IPS-NIHi11 (cell line): Measurements from ENCODE around the gene PIGK.
"Not testable (repeated sequence)": the region's sequence is repeated elsewhere in the genome, so short reads cannot be mapped to it uniquely, and the experiment has no call there.

Experiments used
- DNase-seq: peaks from one replicate; pipeline ENCODE4 v3.0.0; 2012; ENCODE audit warnings: mixed read lengths, low spot score

Gene PIGK

DNA sequence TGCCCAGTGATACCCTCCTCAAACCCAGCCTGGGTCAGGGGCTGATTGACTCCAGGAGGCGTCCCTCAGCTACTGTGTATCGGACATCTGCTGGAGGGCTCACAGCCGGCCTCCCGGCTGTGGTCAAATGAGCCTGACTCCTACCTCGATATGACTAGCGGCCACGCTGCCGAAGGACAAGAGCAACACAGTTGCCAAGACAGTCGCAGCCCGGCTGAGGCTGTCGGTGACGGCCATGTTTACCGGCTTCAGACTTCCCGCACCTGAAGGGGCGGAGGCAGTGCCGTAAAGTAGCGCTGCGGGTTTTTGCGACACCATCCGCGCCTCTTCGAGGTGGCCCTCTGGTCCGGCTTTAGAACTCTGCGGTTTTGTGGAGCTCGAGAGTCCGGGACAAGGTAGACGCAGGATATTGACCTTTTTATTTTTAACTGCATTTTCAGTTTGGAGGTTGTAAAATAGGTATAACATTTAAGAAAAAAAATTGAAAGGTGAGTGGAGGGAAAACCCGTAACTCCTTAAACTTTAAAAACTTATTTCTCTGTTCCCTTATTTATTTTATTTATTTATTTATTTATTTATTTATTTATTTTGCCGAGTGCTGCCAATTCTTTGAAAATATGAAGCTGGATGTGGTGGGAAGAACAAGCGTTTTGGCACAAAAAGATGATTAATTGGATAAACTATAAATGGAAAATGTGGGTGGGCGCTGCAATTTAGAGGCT lies at the start of gene PIGK:
TSS of gene PIGK (minus strand) at position 265 of the 722 bp plus-strand sequence. CDS start at position 237, 28 bp downstream.
- peak; percentile 85 for DNase-seq

DNA sequence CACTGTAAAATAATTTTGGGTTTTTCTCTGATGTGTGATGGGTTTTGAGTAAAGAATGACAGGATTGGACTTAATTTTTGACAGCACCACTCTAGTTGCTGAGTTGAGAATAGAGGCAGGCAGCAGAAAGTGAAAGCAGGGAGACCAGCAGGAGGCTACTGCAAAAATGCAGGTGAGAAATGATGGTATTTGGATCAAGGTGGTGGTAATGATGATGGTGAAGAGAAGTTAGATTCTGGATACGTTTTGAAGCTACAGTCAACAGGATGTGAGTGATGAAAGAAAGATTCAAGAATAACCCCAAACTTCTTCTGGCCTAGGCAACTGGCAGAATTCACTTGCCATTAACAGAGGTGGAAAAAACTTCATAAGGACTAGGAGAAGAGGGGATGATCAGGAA lies 47.8 kb upstream of the PIGK start:
- no peak for DNase-seq

DNA sequence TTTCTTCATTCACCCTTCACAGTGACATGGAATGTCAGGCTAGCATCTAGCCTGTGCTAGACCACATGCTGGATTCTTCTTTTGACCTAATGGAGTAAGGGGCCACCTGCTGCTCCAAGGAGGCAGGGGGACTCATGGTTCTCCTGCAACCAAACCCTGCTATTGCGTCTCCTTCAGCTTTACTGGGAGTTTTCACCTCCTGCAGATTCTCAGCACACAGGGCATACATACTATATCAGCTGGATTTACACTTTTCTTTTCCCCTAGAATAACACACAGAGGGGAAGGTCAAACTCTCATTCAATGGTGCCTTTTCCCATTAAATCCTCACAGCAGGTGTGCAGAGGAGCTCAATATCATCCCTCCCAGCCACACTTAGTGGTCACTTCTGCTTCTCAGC lies 46.0 kb upstream of the PIGK start:
- no peak for DNase-seq

DNA sequence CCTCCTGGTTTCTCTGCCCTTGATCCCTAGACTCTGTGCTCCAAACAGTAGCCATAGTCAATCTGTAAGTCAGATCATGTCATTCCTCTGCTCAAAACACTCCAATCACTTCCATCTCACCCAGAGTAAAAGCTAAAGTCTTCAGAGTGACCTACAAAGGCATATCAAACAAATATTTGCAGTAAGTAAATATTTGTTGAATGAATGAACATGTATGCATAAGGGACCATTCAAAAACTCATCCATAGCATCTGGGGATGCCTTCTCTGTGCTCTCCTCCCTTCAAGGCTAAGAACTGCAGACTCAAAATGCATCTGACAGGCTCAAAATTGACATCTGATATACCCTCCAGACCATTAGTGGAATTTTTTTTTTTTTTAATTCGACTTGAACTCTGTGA lies 44.5 kb upstream of the PIGK start:
- no peak for DNase-seq

DNA sequence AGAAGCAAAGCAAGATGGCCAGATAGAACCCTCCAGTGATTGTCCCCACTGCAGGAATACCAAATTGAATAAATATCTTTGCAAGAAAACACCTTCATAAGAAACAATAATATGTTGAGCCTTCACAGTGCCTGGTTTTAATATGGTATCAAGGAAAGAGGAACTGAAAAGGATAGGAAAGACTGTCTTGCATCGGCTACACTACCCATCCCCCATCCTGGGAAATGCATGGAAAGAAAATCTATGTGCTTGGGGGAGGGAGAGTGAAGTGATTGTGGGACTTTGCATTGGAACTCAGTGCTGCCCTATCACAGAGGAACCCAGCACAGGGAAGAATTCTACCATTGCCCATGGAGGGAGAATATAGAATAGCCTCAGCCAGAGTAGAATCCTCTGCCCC lies 34.0 kb upstream of the PIGK start:
- DNase-seq = no peak

DNA sequence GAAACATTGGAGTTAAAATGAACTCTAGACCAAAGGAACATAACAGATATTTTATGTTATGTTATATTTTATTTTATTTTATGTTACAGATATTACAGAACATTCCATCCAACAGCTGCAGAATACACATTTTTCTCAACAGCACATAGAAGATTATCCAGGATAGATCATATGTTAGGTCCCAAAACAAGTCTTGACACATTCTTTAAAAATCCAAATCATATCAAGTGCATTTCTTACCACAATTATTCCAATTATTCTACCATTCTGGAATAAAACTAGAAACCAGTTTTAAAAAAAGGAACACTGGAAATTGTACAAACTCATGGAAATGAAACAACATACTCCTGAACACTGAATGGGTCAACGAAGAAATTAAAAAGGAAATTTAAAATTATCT lies 30.9 kb upstream of the PIGK start:
- no peak for DNase-seq

DNA sequence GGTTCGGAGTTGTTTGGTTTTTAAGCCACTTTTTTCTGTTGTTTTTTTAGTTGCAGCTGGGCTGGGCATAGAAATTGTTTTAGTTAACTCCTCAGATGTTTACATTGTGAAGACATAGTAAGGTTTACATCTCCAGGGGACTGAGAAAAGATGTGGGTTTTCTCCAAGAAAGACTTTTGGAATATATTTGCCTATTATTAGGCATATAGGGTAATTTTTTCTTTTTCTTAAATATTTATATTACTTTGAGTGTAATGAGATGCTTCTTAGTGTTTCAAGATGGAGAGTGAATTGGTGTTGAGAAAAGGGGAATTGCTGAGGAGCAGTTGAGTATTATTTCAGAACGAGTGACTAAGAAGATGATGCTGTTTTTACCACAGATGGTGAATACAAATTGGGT lies 26.6 kb upstream of the PIGK start:
- no peak for DNase-seq

DNA sequence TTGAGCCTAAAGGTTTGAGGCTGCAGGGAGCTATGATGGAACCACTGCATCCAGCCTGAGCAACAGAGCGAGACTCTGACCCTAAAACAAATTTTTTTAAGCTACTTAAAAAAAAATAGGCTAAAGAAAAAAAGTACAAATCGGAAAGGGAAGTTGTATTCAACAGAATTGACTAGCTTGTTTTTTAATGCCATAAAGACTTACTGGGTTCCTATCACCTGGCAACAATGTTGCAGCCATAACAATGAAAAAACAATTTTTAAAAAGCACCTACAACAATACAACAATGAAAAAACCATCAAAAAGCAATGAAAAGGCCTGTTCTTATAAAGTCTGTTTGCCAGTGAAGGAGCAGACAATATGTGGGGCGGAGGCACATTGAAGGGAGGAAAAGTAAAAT lies 20.1 kb upstream of the PIGK start:
- no peak for DNase-seq

DNA sequence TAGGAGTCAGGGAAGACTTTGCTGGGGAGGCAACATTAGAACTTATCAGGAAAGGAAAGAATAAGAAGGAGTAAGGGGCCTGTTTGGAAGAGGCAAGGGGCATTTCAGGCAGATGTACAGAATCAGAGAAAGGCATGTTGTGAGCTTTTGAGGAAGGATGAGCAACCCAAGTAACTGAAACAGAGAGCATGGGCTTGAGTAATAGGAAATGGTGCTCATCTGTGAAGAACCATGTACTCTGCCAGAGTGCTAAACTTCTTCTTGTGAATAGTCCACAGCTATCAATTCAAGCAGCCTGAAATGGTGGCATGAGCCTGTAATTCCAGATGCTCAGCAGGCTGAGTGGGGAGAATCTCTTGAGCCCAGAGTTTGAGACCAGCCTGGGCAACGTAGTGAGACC lies 19.2 kb upstream of the PIGK start:
- no peak for DNase-seq

DNA sequence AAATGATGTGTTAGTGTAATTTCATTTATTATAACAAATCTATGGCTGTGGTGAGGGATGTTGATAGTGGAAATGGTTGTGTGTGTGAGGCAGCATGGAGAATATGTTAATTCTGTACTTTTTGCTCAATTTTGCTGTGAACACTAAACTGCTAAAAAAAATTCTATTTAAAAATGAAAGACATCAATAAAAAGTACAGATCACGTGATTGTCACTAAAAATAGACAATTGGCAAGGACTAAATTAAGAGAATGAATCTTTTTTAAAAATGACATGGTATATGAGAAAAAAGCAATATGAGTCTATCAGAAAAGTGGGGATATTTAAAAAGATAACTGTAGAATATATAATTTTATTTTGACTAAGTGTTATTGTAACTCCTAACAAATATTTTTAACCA lies 15.7 kb upstream of the PIGK start:
- no peak for DNase-seq

DNA sequence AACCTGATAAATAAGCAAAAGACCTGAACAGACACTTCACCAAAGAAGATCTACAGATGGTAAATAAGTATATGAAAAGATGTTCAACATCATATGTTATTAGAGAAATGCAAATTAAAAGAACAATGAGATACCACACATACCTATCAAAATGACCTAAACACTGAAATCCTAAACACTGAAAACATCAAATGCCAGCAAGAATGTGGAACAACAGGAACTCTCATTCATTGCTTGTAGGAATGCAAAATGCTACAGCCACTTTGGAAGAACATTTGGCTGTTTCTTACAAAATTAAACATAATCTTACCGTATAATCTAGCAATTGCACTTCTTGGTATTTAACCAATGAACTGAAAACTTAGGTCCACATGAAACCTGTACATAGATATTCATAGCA lies 14.9 kb upstream of the PIGK start:
- DNase-seq = no peak

DNA sequence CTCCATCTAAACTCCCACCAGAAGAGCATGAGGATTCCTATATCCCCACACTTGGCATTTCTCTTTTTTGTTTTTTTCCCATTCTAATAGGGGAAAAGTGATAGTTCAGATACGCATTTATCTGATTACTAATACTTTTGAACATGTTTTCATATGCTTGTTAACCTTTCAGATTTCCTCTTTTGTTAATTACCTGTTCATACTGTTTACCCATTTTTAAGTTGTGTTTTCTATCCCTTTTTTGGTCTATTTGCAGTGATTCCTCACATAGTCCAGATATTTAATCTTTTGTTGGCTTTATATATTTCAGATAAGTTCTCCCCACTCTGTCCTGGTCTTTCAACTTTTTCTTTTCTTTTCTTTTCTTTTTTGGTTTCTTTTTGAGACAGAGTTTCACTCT lies 13.6 kb upstream of the PIGK start:
- no peak for DNase-seq

DNA sequence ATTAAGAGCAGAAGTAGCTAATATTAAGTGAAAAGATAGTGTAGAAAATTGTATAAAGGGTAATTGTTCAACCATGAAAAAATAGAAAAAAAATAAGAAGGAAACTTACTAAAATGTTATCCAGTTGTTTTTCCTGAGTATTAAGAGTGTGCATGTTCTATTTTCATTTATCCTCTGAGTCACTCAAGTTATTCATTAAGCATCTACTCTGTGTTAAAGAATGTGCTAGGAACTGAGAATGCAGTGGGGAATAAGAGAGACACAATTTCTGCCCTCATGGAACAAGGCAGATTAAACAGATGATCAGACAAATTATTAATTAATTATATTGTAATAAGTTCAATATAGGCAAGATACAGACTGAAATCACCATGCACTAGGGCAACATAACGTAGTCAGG lies 10.8 kb upstream of the PIGK start:
- no peak for DNase-seq

DNA sequence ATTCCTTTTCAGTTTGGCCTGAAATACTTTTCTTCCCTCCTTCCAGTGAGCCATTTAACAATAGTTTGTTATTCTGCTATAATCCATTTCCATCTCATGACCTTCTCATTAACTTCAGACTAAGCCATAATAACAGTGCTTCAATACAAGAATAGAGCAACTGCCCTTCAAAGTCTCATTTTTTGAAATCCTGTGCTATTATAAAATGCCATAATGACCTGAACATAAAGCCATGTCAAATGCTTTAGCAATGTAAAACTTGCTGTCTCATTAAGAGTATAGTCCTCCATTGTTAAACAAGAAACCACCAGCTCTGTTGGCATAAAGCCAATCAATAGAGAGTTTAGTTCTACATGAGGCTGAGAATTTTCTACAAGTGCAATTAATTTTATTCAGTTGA lies 9.6 kb upstream of the PIGK start:
- no peak for DNase-seq

DNA sequence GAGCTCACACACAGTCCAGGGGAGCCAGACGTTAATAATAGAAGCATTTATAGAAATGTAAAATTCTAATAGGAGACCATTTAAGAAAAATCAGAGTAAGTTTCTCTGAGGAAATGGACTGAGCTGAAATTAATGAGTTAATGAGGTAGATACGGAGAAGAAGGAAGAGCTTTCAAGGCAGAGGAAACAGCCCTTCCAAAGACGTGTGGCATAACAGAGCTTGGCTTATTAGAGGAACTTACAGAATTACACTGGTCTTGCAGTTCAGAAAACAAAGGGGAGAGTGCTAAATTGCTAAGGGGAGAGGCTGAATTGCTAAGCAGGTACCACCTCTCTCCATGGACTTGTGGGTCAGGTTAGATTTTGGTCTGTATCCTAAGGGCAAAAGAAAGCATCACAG lies 8.2 kb upstream of the PIGK start:
- DNase-seq = no peak

DNA sequence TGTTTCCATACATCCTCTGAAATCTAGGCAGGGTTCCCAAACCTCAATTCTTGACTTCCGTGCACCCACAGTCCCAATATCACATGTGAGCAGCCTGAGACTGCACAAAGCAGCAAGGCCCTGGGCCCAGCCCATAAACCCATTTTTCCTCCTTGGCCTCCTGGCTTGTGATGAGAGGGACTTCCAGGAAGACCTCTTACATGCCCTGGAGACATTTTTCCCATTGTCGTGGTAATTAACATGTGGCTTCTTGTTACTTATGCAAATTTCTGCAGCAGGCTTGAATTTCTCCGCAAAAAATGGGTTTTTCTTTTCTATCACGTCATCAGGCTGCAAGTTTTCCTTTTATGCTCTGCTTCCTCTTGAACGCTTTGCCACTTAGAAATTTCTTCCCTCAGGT lies 3.3 kb upstream of the PIGK start:
- DNase-seq = no peak

DNA sequence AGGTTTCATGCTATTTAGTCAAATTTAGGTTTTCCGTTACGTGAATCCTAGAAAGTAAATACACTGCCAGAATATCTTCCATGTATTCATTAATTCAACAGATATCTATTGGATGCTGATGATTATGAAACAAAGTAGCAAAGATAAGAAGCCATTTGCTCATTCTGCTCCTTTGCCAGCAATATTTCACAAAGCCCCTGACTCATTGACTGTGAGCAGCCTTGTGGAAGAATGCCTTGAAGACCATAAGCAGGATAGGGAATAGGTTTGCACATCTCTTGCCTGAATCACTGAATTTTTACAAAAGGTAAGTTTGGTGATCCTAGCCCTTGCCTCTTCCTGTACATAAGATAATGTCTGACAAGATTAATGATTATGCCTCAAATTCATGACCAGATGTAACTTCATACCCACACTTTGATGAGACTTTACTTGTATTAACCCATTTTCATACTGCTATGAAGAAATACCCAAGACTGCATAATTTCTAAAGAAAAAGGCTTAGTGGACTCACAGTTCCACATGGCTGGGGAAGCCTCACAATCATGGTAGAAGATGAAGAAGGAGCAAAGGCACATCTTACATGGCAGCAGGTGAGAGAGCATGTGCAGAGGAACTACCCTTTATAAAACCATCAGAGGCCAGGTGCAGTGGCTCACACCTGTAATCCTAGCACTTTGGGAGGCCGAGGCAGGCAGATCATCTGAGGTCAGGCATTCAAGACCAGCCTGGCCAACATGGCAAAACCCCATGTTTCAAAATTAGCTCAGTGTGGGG lies 1.6 kb upstream of the PIGK start:
- no peak for DNase-seq

DNA sequence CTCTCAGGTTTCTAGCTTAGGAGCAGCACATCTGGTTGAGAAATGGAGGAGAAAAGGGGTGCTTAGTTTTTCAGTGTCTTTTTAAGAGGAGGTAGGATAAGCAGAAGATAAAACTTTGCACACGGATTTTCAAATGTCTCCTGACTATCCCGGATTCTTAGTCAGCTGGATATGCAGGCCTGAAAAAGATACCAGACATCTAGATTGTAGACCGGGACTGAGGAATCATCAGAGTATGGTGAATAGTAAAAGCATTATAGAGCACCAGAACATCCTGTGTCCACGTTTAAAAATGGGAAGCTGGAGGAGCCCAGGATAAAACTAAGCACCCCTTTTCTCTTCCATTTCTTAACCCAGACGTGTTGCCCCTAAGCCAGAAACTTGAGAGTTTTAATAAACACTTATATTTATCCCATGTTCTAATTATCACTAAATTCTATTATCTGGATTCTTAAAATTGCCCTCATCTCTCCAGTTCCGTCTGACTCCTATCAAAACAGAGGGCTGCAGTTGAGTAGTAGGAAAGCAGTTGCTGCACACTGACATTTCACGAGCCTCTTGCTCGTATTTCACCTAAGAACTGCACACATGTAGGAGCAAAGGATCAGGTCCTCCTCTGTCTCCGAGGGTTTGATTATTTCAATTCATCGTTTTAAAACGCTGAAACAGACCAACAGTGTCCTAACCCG lies 609 bp downstream of the PIGK start:
- no peak for DNase-seq

DNA sequence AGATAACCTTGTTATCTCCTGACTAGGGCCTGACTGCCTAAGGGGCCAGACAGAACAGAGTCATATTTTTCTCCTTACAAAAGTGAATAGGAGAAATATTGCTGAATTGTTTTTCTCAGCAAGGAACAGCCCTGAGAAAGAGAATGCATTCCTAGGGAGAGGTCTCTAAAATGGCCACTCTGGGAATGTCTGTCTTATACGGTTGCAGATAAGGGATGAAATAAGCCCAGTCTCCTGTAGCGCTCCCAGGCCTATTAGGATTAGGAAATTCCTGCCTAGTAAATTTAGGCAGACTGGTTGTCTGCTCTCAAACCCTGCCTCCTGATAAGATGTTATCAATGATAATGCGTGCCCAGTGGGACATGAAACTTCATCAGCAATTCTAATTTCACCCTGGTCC lies 15.2 kb downstream of the PIGK start:
- DNase-seq = not testable (repeated sequence)

DNA sequence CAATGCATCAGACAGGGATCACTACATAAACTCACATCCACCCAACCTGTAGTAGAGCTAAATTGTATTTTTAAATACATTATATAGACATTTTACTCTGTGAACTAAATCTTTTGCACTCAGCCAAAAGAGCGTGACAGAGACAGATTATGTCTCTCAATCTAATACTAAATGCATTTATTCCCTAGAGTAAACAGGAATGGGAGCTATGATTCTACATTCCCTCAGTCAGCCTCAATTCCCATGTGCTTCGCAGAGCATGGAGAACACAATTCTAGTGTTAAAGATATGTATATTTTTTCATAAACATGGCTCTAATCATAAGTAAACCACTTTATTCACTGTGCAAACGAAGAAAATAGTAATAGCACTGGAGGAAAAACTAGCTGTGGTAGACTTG lies 16.5 kb downstream of the PIGK start:
- DNase-seq = no peak

DNA sequence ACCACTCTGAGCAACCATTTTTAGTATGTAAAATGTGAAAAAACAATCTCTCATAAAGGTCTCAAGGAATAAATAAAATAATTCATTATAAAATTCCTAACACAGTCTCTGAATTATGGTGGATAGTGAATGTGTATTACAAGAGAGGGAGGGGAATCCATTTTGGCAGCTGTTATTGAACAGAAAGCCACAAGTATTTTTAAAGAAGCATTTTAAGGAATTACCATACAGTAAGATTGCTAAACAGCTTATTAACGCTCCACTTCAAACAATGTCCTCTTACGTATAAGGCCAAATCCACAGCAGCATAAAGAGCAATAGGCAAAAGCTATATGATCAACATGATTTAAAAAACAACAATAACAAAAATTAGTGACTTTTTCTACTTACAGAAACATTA lies 18.4 kb downstream of the PIGK start:
- DNase-seq = no peak

DNA sequence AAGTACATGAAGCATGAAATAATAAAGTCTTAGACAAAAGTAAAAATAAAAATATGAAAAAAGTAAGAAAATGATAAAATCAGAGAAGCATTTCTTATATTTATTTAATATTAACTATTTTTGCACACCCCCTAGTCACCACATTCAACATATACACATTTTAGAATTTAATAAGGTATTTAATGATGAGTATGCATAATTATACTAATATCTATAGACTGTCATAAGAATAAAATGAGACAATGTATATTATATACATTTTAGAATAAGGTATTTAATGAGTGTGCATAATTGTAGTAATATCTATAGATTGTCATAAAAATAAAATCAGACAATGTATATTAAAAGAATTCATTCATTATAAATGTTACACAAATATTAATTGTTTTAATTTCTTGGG lies 18.9 kb downstream of the PIGK start:
- no peak for DNase-seq

DNA sequence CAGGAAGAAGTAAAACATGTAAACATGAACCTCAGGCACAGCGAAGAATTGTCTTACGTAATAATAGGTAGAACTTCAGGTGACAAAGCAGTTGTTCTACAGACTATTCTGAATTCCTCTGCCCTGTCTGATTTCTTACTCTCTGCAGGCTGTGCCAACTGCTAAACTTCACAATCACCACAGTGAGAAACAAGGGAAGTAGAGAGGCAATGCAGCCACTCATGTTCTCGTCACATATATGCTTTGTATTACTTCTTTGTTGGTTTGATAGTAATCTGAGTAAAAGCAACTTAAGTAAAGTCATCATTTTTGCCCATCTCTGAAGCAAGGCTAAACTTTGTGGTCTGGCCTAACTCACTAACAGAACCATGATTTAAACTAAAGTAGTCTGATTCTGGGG lies 21.9 kb downstream of the PIGK start:
- DNase-seq = no peak
